Measurements from ENCODE around the gene PTPRD. TPM values are rescaled to one million over a fixed set of nuclear protein-coding genes. Genes with fewer than 3 reads are reported as not detected.

The PTPRD gene
- total and polyA plus RNA-seq, 9 of the 15 experiments (the other 6 are each of a cell fraction or from before 2014, with no cell fraction given) = 0.11 TPM; not detected in 8

DNA sequence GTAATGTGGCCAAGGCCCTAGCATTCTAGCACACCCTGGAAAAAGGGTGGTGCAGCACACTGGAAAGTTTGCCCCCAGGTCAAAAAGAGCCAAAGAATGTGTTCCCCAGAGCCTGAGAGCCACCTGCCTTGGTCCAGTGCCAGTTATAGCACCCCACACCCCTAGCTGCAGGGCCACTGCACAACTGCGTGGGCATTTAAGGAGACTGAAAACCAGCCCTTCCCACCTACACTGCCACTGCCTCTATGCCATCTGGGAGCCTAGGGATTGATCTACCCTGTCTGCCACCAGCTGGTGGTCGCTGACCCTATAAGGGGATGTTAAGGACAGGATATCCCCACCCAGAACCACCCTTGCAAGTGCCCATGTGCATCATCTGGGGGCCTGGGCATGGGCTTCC is 38.2 kb upstream of the PTPRD start:
- BruUV-seq (replicated peaks) = no TSS peak
- TF ChIP-seq ZNF184 (CRISPR knock-in tag; IDR thresholded peaks at IDR 0.05) = no peak
- TF ChIP-seq, protein P1, sequence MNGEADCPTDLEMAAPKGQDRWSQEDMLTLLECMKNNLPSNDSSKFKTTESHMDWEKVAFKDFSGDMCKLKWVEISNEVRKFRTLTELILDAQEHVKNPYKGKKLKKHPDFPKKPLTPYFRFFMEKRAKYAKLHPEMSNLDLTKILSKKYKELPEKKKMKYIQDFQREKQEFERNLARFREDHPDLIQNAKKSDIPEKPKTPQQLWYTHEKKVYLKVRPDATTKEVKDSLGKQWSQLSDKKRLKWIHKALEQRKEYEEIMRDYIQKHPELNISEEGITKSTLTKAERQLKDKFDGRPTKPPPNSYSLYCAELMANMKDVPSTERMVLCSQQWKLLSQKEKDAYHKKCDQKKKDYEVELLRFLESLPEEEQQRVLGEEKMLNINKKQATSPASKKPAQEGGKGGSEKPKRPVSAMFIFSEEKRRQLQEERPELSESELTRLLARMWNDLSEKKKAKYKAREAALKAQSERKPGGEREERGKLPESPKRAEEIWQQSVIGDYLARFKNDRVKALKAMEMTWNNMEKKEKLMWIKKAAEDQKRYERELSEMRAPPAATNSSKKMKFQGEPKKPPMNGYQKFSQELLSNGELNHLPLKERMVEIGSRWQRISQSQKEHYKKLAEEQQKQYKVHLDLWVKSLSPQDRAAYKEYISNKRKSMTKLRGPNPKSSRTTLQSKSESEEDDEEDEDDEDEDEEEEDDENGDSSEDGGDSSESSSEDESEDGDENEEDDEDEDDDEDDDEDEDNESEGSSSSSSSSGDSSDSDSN (IDR thresholded peaks at IDR 0.05; ENCODE audit: borderline replicate concordance in 1 of 2, low read depth in 2 of 2, low read length in 2 of 2) = no peak
- no peak for TF ChIP-seq ZNF140 (CRISPR knock-in tag; IDR thresholded peaks at IDR 0.05)
- no peak for TF ChIP-seq ZNF707 (CRISPR knock-in tag; conservative IDR thresholded peaks at IDR 0.05)
- TF ChIP-seq POLR2A (conservative IDR thresholded peaks at IDR 0.05) = no peak
- TF ChIP-seq HDAC6 (IDR thresholded peaks at IDR 0.05; ENCODE audit: low read depth, low read length) = no peak
- no peak for TF ChIP-seq IRF9 (tag; IDR thresholded peaks at IDR 0.05)
- TF ChIP-seq ZSCAN32 (CRISPR knock-in tag; IDR thresholded peaks at IDR 0.05) = no peak
- TF ChIP-seq FOXK1 (CRISPR knock-in tag; IDR thresholded peaks at IDR 0.05; ENCODE audit: borderline replicate concordance) = no peak
- no peak for TF ChIP-seq ZNF766 (CRISPR knock-in tag; conservative IDR thresholded peaks at IDR 0.05)
- Histone ChIP-seq H3K4me2 (ENCODE audit: insufficient read depth, low read length) (no peak overlapping the region), H3K4me3 (no peak overlapping the region), H3K9me3 (replicated peaks; ENCODE audit: control insufficient read depth, insufficient read depth, low read depth, low read length) (no peaks in the 10 kb centered on the region), H3K79me2 (ENCODE audit: control insufficient read depth, insufficient read depth, low read length) (no peaks in the 10 kb centered on the region), H3K27ac (ENCODE audit: extremely low read depth, low read depth, low read length) (no peak overlapping the region), H2AFZ (ENCODE audit: low read depth, low read length) (no peak overlapping the region), H3K9ac (ENCODE audit: insufficient read depth in 1 of 2, low read depth in 2 of 2, low read length in 2 of 2) (no peak overlapping the region), H3K27me3 (ENCODE audit: control insufficient read depth in 2 of 2, insufficient read depth in 2 of 2, low read length in 2 of 2) (no peaks in the 10 kb centered on the region), H3K9me1 (ENCODE audit: control insufficient read depth, insufficient read depth, low read length) (no peaks in the 10 kb centered on the region), H3K4me1 (replicated peaks in 1 of 2; ENCODE audit: control insufficient read depth in 2 of 2, insufficient read depth in 2 of 2, low read length in 2 of 2) (no peaks in the 10 kb centered on the region), H3K36me3 (ENCODE audit: control insufficient read depth, insufficient read depth, low read length) (no peaks in the 10 kb centered on the region), H4K20me1 (replicated peaks; ENCODE audit: control insufficient read depth, insufficient read depth, low read length) (no peaks in the 10 kb centered on the region)
- ATAC-seq (no peak), DNase-seq (ENCODE audit: extremely low read depth in 1 of 4, low spot score in 3 of 4) (no peak), FAIRE-seq (no peak)
- CTCF ChIA-PET (ENCODE audit: low intra/inter-chr PET ratio) = no interaction called here
- POLR2A ChIA-PET = no interaction called here
- in situ Hi-C loops (cut with MboI) = no loop called here
- WGBS (ENCODE audit: insufficient coverage, low coverage, missing lambda C conversion rate) = 0% methylated on average over 2 of the region's 2 CpGs
- intact Hi-C loops (cut with micrococcal nuclease) = no loop called here
